Measurements from ENCODE around the gene CELA3B.
"Not testable (repeated sequence)": the region's sequence is repeated elsewhere in the genome, so short reads cannot be mapped to it uniquely, and the experiment has no call there.

CELA3B gene

GRCh38 chr1:22014575-22015206, 37.9 kb downstream of the CELA3B start:
- not testable (repeated sequence) for DNase-seq

GRCh38 chr1:22018583-22019559, 42.0 kb downstream of the CELA3B start:
- peak; percentile 26 for DNase-seq

- DNase-seq, result no peak
Measured at GRCh38 chr1:22021061-22021460, 44.2 kb downstream of the CELA3B start.

GRCh38 chr1:22024485-22025367, 47.9 kb downstream of the CELA3B start:
- DNase-seq, result peak; percentile 95

- DNase-seq, result peak; percentile 78
Measured at GRCh38 chr1:22025368-22026155, 48.7 kb downstream of the CELA3B start.

GRCh38 chr1:22026924-22027289, 50.1 kb downstream of the CELA3B start:
- no peak for DNase-seq

- DNase-seq, result no peak
Measured at GRCh38 chr1:22030057-22030456, 53.2 kb downstream of the CELA3B start.

GRCh38 chr1:22030473-22030872, 53.7 kb downstream of the CELA3B start:
- no peak for DNase-seq

- DNase-seq, result no peak
Measured at GRCh38 chr1:22031214-22031962, 54.6 kb downstream of the CELA3B start.

GRCh38 chr1:22034834-22035233, 58.0 kb downstream of the CELA3B start:
- not testable (repeated sequence) for DNase-seq

- no peak for DNase-seq
Measured at GRCh38 chr1:22037520-22037919, 60.7 kb downstream of the CELA3B start.

GRCh38 chr1:22038036-22038435, 61.2 kb downstream of the CELA3B start:
- no peak for DNase-seq

Data from eye (tissue), 1 donor.